Measurements from ENCODE around the gene VIL1. TPM values are rescaled to one million over a fixed set of nuclear protein-coding genes. Genes with fewer than 3 reads are reported as not detected.

Gene VIL1
- total RNA-seq, 1 donor from 2014 or later, result 0.41 TPM

GRCh38 chr2:218384975-218385374 is 33.9 kb upstream of the VIL1 start:
- Histone ChIP-seq H3K27ac (peak overlapping the region; percentile 85), H3K4me1 (peaks cover 6% of the 10 kb centered on the region), H3K36me3 (peaks cover 7% of the 10 kb centered on the region), H3K27me3 (ENCODE audit: low read depth) (no peaks in the 10 kb centered on the region), H3K9me3 (no peaks in the 10 kb centered on the region), H3K4me3 (peak overlapping the region; percentile 53)
- no peak for ATAC-seq
- no peak for TF ChIP-seq CTCF (IDR thresholded peaks at IDR 0.05)
- intact Hi-C loops (cut with DNase I), result no loop called here
- DNase-seq, result peak; percentile 46

- Histone ChIP-seq H3K4me3 (peak overlapping the region; percentile 53), H3K9me3 (no peaks in the 10 kb centered on the region), H3K4me1 (peaks cover 6% of the 10 kb centered on the region), H3K27ac (peak overlapping the region; percentile 69), H3K27me3 (ENCODE audit: low read depth) (no peaks in the 10 kb centered on the region), H3K36me3 (peaks cover 7% of the 10 kb centered on the region)
- no peak for ATAC-seq
- intact Hi-C loops (cut with DNase I), result no loop called here
- no peak for TF ChIP-seq CTCF (IDR thresholded peaks at IDR 0.05)
- no peak for DNase-seq
Measured at GRCh38 chr2:218386505-218387368, 32.2 kb upstream of the VIL1 start.

GRCh38 chr2:218387369-218388194 is 31.3 kb upstream of the VIL1 start:
- TF ChIP-seq CTCF (IDR thresholded peaks at IDR 0.05), result no peak
- no peaks in the 10 kb centered on the region for H3K9me3 ChIP-seq
- peak overlapping the region; percentile 53 for H3K4me3 ChIP-seq
- peaks cover 11% of the 10 kb centered on the region for H3K36me3 ChIP-seq
- DNase-seq (peak; percentile 85), ATAC-seq (peak; percentile 84 to 88)
- H3K4me1 ChIP-seq, result peaks cover 6% of the 10 kb centered on the region
- H3K27ac ChIP-seq, result peak overlapping the region; percentile 69
- intact Hi-C loops (cut with DNase I), result no loop called here
- H3K27me3 ChIP-seq (ENCODE audit: low read depth), result no peaks in the 10 kb centered on the region

- intact Hi-C loops (cut with DNase I), result no loop called here
- no peaks in the 10 kb centered on the region for H3K9me3 ChIP-seq
- no peaks in the 10 kb centered on the region for H3K27me3 ChIP-seq (ENCODE audit: low read depth)
- peaks cover 12% of the 10 kb centered on the region for H3K4me1 ChIP-seq
- H3K27ac ChIP-seq, result no peak overlapping the region
- H3K36me3 ChIP-seq, result peaks cover 15% of the 10 kb centered on the region
- ATAC-seq, result no peak
- no peak overlapping the region for H3K4me3 ChIP-seq
- no peak for TF ChIP-seq CTCF (IDR thresholded peaks at IDR 0.05)
- peak; percentile 53 for DNase-seq
Measured at GRCh38 chr2:218389333-218390150, 29.4 kb upstream of the VIL1 start.

GRCh38 chr2:218391202-218391601 is 27.7 kb upstream of the VIL1 start:
- Histone ChIP-seq H3K36me3 (peaks cover 15% of the 10 kb centered on the region), H3K4me3 (no peak overlapping the region), H3K27me3 (ENCODE audit: low read depth) (no peaks in the 10 kb centered on the region), H3K4me1 (peaks cover 24% of the 10 kb centered on the region), H3K9me3 (no peaks in the 10 kb centered on the region), H3K27ac (no peak overlapping the region)
- ATAC-seq (no peak), DNase-seq (peak; percentile 60)
- intact Hi-C loops (cut with DNase I), result no loop called here
- no peak for TF ChIP-seq CTCF (IDR thresholded peaks at IDR 0.05)

Data from lower lobe of right lung (tissue), 2 donors.